H1 (cell line): Measurements from ENCODE around the gene GPRASP2. TPM values are rescaled to one million over a fixed set of nuclear protein-coding genes. Genes with fewer than 3 reads are reported as not detected.

Experiments used
- CTCF ChIA-PET: fragments of 300-600 bp; sonication (Branson Sonifier 250); formaldehyde crosslinking; loops from one replicate; lab custom pipeline; 2021; ENCODE audit not compliant: partially characterized antibody; lab: Charles Lee
- POLR2A ChIA-PET: fragments of 300-600 bp; sonication (Branson Sonifier 250); formaldehyde crosslinking; loops from one replicate; lab custom pipeline; 2021; ENCODE audit warnings: inconsistent platforms; ENCODE audit not compliant: partially characterized antibody; lab: Charles Lee
- DNase-seq, 2 experiments: peaks; one replicate each; pipeline versions ENCODE4 v3.0.0 to v3.0.0-alpha.2; 2010 to 2022; ENCODE audit warnings: low spot score in 2 of 2, low read depth in 1 of 2, mixed read lengths in 1 of 2
- FAIRE-seq: peaks from 2 replicates; lab custom pipeline; 2011; peaks lifted over from hg19 to GRCh38; lab: Jason Lieb, UNC
- H2AFZ ChIP-seq: 2 replicates; pipeline ENCODE4 v1.8.1; 2012; ENCODE audit warnings: low read length, inconsistent platforms
- H2AK5ac ChIP-seq: 2 replicates; pipeline ENCODE4 v1.6.1; 2013; ENCODE audit warnings: low read depth, low read length
- H2BK120ac ChIP-seq: replicated peaks from 2 replicates; pipeline ENCODE3; 2013; ENCODE audit warnings: low read depth, low read length, inconsistent platforms
- H2BK12ac ChIP-seq: 2 replicates; pipeline ENCODE4 v1.6.1; 2013; ENCODE audit warnings: low read depth, low read length
- H2BK15ac ChIP-seq: 2 replicates; pipeline ENCODE4 v1.6.1; 2013; ENCODE audit warnings: low read length
- H2BK20ac ChIP-seq: 2 replicates; pipeline ENCODE4 v1.6.1; 2013; ENCODE audit warnings: low read length
- H2BK5ac ChIP-seq: 2 replicates; pipeline ENCODE4 v1.6.1; 2013; ENCODE audit warnings: low read depth, low read length
- H3K14ac ChIP-seq: 2 replicates; pipeline ENCODE4 v1.6.1; 2013; ENCODE audit warnings: inconsistent platforms; ENCODE audit not compliant: insufficient read length
- H3K18ac ChIP-seq: 2 replicates; pipeline ENCODE4 v1.6.1; 2013; ENCODE audit warnings: low read length; ENCODE audit errors: extremely low read depth
- H3K23ac ChIP-seq: 2 replicates; pipeline ENCODE4 v1.6.1; 2013; ENCODE audit warnings: inconsistent platforms; ENCODE audit not compliant: insufficient read length
- H3K23me2 ChIP-seq: 2 replicates; pipeline ENCODE4 v1.6.1; 2013; ENCODE audit warnings: low read depth, low read length
- H3K27ac ChIP-seq: 2 replicates; pipeline ENCODE4 v1.6.1; 2011; ENCODE audit warnings: low read depth, low read length, inconsistent platforms
- H3K27me3 ChIP-seq, 4 experiments: replicated peaks in 1 of 4; 1 replicate in 1 of 4; 2 replicates in 3 of 4; pipeline versions ENCODE4 v1.6.1 to v1.8.1; 2011 to 2013; ENCODE audit warnings: low read length in 3 of 4, mild to moderate bottlenecking in 3 of 4, inconsistent platforms in 2 of 4, mixed read lengths in 2 of 4, moderate library complexity in 1 of 4; ENCODE audit not compliant: control insufficient read depth in 3 of 4, insufficient read depth in 3 of 4; ENCODE audit errors: extremely low read depth in 1 of 4
- H3K36me3 ChIP-seq, 4 experiments: 2 replicates each; pipeline versions ENCODE4 v1.6.1 to v1.8.1; 2011 to 2013; ENCODE audit warnings: mild to moderate bottlenecking in 4 of 4, low read length in 3 of 4, moderate library complexity in 2 of 4, control low read depth in 1 of 4, inconsistent platforms in 1 of 4; ENCODE audit not compliant: insufficient read depth in 4 of 4, control insufficient read depth in 2 of 4
- H3K4ac ChIP-seq: replicated peaks from 2 replicates; pipeline ENCODE3; 2013; ENCODE audit warnings: low read length, low read depth, mixed read lengths, inconsistent platforms; ENCODE audit not compliant: insufficient read length
- H3K4me1 ChIP-seq, 4 experiments: replicated peaks in 1 of 4; 1 replicate in 1 of 4; 2 replicates in 3 of 4; pipeline versions ENCODE4 v1.6.1 to v1.8.1; 2011 to 2013; ENCODE audit warnings: low read length in 3 of 4, inconsistent platforms in 2 of 4, mixed read lengths in 1 of 4; ENCODE audit not compliant: insufficient read depth in 4 of 4, control insufficient read depth in 3 of 4
- H3K4me2 ChIP-seq, 2 experiments: 2 replicates each; pipeline versions ENCODE4 v1.6.1 to v1.8.1; 2011 to 2013; ENCODE audit warnings: low read depth in 2 of 2, low read length in 2 of 2, control low read depth in 1 of 2, inconsistent platforms in 1 of 2, mild to moderate bottlenecking in 1 of 2; ENCODE audit not compliant: insufficient read depth in 1 of 2
- H3K4me3 ChIP-seq, 4 experiments: fragments of 200-600, 300-600 bp in 1 of 4; sonication (generic), shearing (Covaris generic), sonication (Bioruptor Twin) in 1 of 4; 2 replicates each; pipeline versions ENCODE4 v1.5.1 to v1.8.1; 2011 to 2016; ENCODE audit warnings: low read length in 4 of 4, low read depth in 3 of 4, control low read depth in 2 of 4, inconsistent platforms in 2 of 4, mild to moderate bottlenecking in 2 of 4, mixed read lengths in 1 of 4, moderate library complexity in 1 of 4; ENCODE audit not compliant: insufficient read depth in 2 of 4; ENCODE audit errors: extremely low read depth in 1 of 4
- H3K56ac ChIP-seq: replicated peaks from 2 replicates; pipeline ENCODE3; 2013; ENCODE audit warnings: low read depth, mild to moderate bottlenecking, mixed read lengths, low read length, inconsistent platforms; ENCODE audit not compliant: insufficient read length
- H3K79me1 ChIP-seq: 2 replicates; pipeline ENCODE4 v1.6.1; 2013; ENCODE audit warnings: low read depth, low read length, control low read depth
- H3K79me2 ChIP-seq, 2 experiments: 2 replicates each; pipeline versions ENCODE4 v1.6.1 to v1.8.1; 2012 to 2013; ENCODE audit warnings: low read length in 2 of 2, mild to moderate bottlenecking in 2 of 2, inconsistent platforms in 1 of 2; ENCODE audit not compliant: insufficient read depth in 2 of 2, control insufficient read depth in 1 of 2
- H3K9ac ChIP-seq, 4 experiments: replicated peaks in 1 of 4; 1 replicate in 1 of 4; 2 replicates in 3 of 4; pipeline versions ENCODE4 v1.6.1 to v1.8.1; 2011 to 2013; ENCODE audit warnings: low read depth in 3 of 4, low read length in 3 of 4, control low read depth in 2 of 4, mild to moderate bottlenecking in 2 of 4, moderate library complexity in 2 of 4, inconsistent platforms in 1 of 4; ENCODE audit errors: extremely low read depth in 1 of 4
- H3K9me3 ChIP-seq, 2 experiments: 2 replicates each; pipeline versions ENCODE4 v1.6.1 to v1.8.1; 2012 to 2013; ENCODE audit warnings: mild to moderate bottlenecking in 2 of 2, moderate library complexity in 2 of 2, control low read depth in 1 of 2, inconsistent platforms in 1 of 2, low read depth in 1 of 2, low read length in 1 of 2, mixed read lengths in 1 of 2; ENCODE audit not compliant: insufficient read depth in 2 of 2
- H4K20me1 ChIP-seq, 2 experiments: replicated peaks in 1 of 2; 2 replicates each; pipeline versions ENCODE3 to v1.8.1; 2011 to 2013; ENCODE audit warnings: inconsistent platforms in 2 of 2, low read length in 2 of 2, mild to moderate bottlenecking in 1 of 2; ENCODE audit not compliant: insufficient read depth in 2 of 2, control insufficient read depth in 1 of 2
- H4K5ac ChIP-seq: 2 replicates; pipeline ENCODE4 v1.6.1; 2013; ENCODE audit warnings: low read length, low read depth, mixed read lengths, inconsistent platforms; ENCODE audit not compliant: insufficient read length
- H4K8ac ChIP-seq: 2 replicates; pipeline ENCODE4 v1.8.0; 2013; ENCODE audit warnings: mild to moderate bottlenecking, moderate library complexity, low read length, inconsistent platforms; ENCODE audit not compliant: insufficient read depth; ENCODE audit errors: extremely low read depth
- H4K91ac ChIP-seq: replicated peaks from 2 replicates; pipeline ENCODE3; 2013; ENCODE audit warnings: low read length, mixed read lengths, inconsistent platforms; ENCODE audit not compliant: insufficient read length
- FOSL1 ChIP-seq: IDR thresholded peaks from 2 replicates; pipeline ENCODE4 v1.6.1; 2011; ENCODE audit warnings: mild to moderate bottlenecking, low read depth, low read length, moderate library complexity; ENCODE audit not compliant: insufficient read depth
- NRF1 ChIP-seq: IDR thresholded peaks from 2 replicates; pipeline ENCODE4 v1.6.1; 2011; ENCODE audit warnings: mild to moderate bottlenecking, low read depth, low read length, improper control_type of control experiment
- WGBS, 2 experiments: shearing (Covaris generic) in 1 of 2; methylation state at CpG; one replicate each; pipeline versions ENCODE4 v1.1.6 to v1.1.7; 2013 to 2015; ENCODE audit warnings: low lambda C conversion rate in 2 of 2, mixed read lengths in 2 of 2, inconsistent platforms in 1 of 2, low coverage in 1 of 2, missing lambda C conversion rate in 1 of 2; ENCODE audit not compliant: insufficient replicate concordance in 2 of 2, insufficient coverage in 1 of 2, insufficient read length in 1 of 2; ENCODE audit errors: extremely low coverage in 1 of 2, missing lambda C conversion rate in 1 of 2; 5-methylcytosine and 5-hydroxymethylcytosine counted together
- polyA plus RNA-seq, 7 experiments: library from polyadenylated mRNA; depleted of rRNA in 3 of 7; stranded (reverse) in 5 of 7; unstranded in 2 of 7; fragments of >200 nt in 5 of 7; fragments of 200-250 nt in 2 of 7; gene quantifications; 1 replicate in 5 of 7; 2 replicates in 1 of 7; 4 replicates in 1 of 7; pipeline versions ENCODE4 v1.2.1 to v1.2.3, GENCODE V29; 2011 to 2013; ENCODE audit warnings: missing spikeins in 2 of 7, mixed read lengths in 2 of 7
- total RNA-seq: library from RNA; stranded (reverse); fragmentation: NEBNext Ultra II Directional; extraction: Animal tissue kit (Norgen Biotek cat#: 25700); gene quantifications from 2 replicates; pipeline ENCODE4 v1.2.1, GENCODE V29; 2021

GPRASP2 gene
- total and polyA plus RNA-seq, 2 of the 8 experiments (the other 6 are each of a cell fraction or from before 2014, with no cell fraction given): 8.0 to 15.7 TPM

DNA sequence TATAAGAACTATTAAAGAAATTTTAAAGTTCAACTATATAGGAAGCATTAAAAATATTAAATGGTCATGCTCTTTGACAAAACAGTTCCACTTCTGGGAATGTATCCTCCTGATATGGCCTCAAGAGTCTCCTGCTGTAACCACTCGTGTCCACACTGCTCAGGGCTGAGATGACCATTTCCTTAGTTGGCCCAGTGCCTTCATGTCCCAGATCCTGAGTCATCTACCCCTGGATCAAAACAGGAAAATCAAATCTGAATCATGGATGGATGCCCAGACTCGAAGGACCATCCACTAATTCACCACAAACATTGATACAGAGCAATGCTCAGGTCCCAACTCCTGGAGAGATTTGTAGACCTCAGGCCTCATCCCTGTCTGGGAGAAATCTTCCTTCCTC, 53.0 kb downstream of the GPRASP2 start:
- Histone ChIP-seq H3K23ac (no peak overlapping the region), H3K14ac (no peak overlapping the region), H3K23me2 (no peaks in the 10 kb centered on the region; the same call in 1 of the 2 replicates), H2BK5ac (no peak overlapping the region), H3K4me1 (no peaks in the 10 kb centered on the region), H2BK120ac (no peak overlapping the region), H3K4me3 (no peak overlapping the region), H3K27me3 (no peaks in the 10 kb centered on the region), H4K20me1 (no peaks in the 10 kb centered on the region), H2BK20ac (no peak overlapping the region), H3K27ac (no peak overlapping the region), H3K18ac (no peak overlapping the region), H2BK12ac (no peak overlapping the region), H2BK15ac (no peak overlapping the region), H3K4ac (no peak overlapping the region), H3K9ac (no peak overlapping the region), H2AK5ac (no peak overlapping the region), H4K91ac (no peak overlapping the region), H3K9me3 (no peaks in the 10 kb centered on the region), H4K8ac (no peak overlapping the region), H3K79me1 (no peaks in the 10 kb centered on the region), H3K56ac (no peak overlapping the region), H4K5ac (no peak overlapping the region), H3K79me2 (peaks cover 0 to 12% of the 10 kb centered on the region in 2 experiments; a peak in 2 of 4 replicates), H2AFZ (no peak overlapping the region), H3K4me2 (no peak overlapping the region), H3K36me3 (no peaks in the 10 kb centered on the region)
- DNase-seq: no peak
- CTCF ChIA-PET: no interaction called here
- TF ChIP-seq FOSL1: no peak
- no peak for TF ChIP-seq NRF1
- 92% methylated on average over 1 of the region's 2 CpGs; no CpG with 5 or more reads in 1 of the 2 experiments for WGBS, 2 experiments
- no peak for FAIRE-seq
- POLR2A ChIA-PET: no interaction called here
